ENCODE measurements around the gene CUZD1.

The CUZD1 gene

GRCh38 chr10:122855745-122856144, 10.1 kb upstream of the CUZD1 start:
- DNase-seq = no peak

GRCh38 chr10:122854648-122855047, 9.0 kb upstream of the CUZD1 start:
- DNase-seq = no peak

- no peak for DNase-seq
Observed at GRCh38 chr10:122853665-122854313, 8.1 kb upstream of the CUZD1 start.

- no peak for DNase-seq
Observed at GRCh38 chr10:122852261-122852660, 6.6 kb upstream of the CUZD1 start.

- DNase-seq = no peak
Observed at GRCh38 chr10:122850705-122851640, 5.3 kb upstream of the CUZD1 start.

GRCh38 chr10:122849900-122850605, 4.4 kb upstream of the CUZD1 start:
- DNase-seq = no peak

GRCh38 chr10:122849090-122849489, 3.4 kb upstream of the CUZD1 start:
- DNase-seq = no peak

- no peak for DNase-seq
Observed at GRCh38 chr10:122847782-122848604, 2.3 kb upstream of the CUZD1 start.

GRCh38 chr10:122844146-122844545, 1.5 kb downstream of the CUZD1 start:
- no peak for DNase-seq

GRCh38 chr10:122841569-122841968, 4.1 kb downstream of the CUZD1 start:
- DNase-seq = no peak

- DNase-seq = no peak
Observed at GRCh38 chr10:122839505-122839904, 6.2 kb downstream of the CUZD1 start.

GRCh38 chr10:122838880-122839279, 6.8 kb downstream of the CUZD1 start:
- DNase-seq = no peak

GRCh38 chr10:122835908-122836307, 9.7 kb downstream of the CUZD1 start:
- DNase-seq = no peak

GRCh38 chr10:122830965-122831353, 14.7 kb downstream of the CUZD1 start:
- no peak for DNase-seq

GRCh38 chr10:122830273-122830964, 15.2 kb downstream of the CUZD1 start:
- DNase-seq = no peak

- no peak for DNase-seq
Observed at GRCh38 chr10:122829454-122829853, 16.2 kb downstream of the CUZD1 start.

GRCh38 chr10:122828716-122829255, 16.9 kb downstream of the CUZD1 start:
- no peak for DNase-seq

- DNase-seq = no peak
Observed at GRCh38 chr10:122827302-122827701, 18.4 kb downstream of the CUZD1 start.

- no peak for DNase-seq
Observed at GRCh38 chr10:122822973-122823690, 22.5 kb downstream of the CUZD1 start.

GRCh38 chr10:122821808-122822207, 23.8 kb downstream of the CUZD1 start:
- no peak for DNase-seq

- no peak for DNase-seq
Observed at GRCh38 chr10:122815458-122815857, 30.2 kb downstream of the CUZD1 start.
